HG03045 (cell line): ENCODE results near the gene FNBP1.
"Not testable (repeated sequence)": the region's sequence is repeated elsewhere in the genome, so short reads cannot be mapped to it uniquely, and the experiment has no call there.

Experiments used
- ATAC-seq: cut with Tn5 transposase; IDR thresholded peaks from one replicate; pipeline ENCODE4 v1.9.1; 2021; ENCODE audit warnings: mild to moderate bottlenecking, moderate library complexity; ENCODE audit not compliant: unreplicated experiment

Gene FNBP1

GRCh38 chr9:130023144-130023787 lies 19.7 kb downstream of the FNBP1 start:
- no peak for ATAC-seq

- no peak for ATAC-seq
Measured at GRCh38 chr9:130022566-130023143, 20.3 kb downstream of the FNBP1 start.

- not testable (repeated sequence) for ATAC-seq
Measured at GRCh38 chr9:130021842-130022241, 21.1 kb downstream of the FNBP1 start.

- no peak for ATAC-seq
Measured at GRCh38 chr9:130021123-130021522, 21.9 kb downstream of the FNBP1 start.

- ATAC-seq: no peak
Measured at GRCh38 chr9:130020618-130021017, 22.4 kb downstream of the FNBP1 start.

GRCh38 chr9:130018265-130018664 lies 24.7 kb downstream of the FNBP1 start:
- ATAC-seq: no peak

GRCh38 chr9:130017510-130017909 lies 25.5 kb downstream of the FNBP1 start:
- not testable (repeated sequence) for ATAC-seq

- no peak for ATAC-seq
Measured at GRCh38 chr9:130017076-130017475, 25.9 kb downstream of the FNBP1 start.

GRCh38 chr9:130015353-130016019 lies 27.5 kb downstream of the FNBP1 start:
- no peak for ATAC-seq

GRCh38 chr9:130013326-130013725 lies 29.7 kb downstream of the FNBP1 start:
- ATAC-seq: no peak

GRCh38 chr9:130010151-130010988 lies 32.6 kb downstream of the FNBP1 start:
- ATAC-seq: no peak

GRCh38 chr9:130009546-130009945 lies 33.4 kb downstream of the FNBP1 start:
- ATAC-seq: not testable (repeated sequence)

- no peak for ATAC-seq
Measured at GRCh38 chr9:130008538-130008937, 34.5 kb downstream of the FNBP1 start.

- ATAC-seq: not testable (repeated sequence)
Measured at GRCh38 chr9:130006952-130007351, 36.0 kb downstream of the FNBP1 start.

- no peak for ATAC-seq
Measured at GRCh38 chr9:130003943-130004552, 38.9 kb downstream of the FNBP1 start.

- no peak for ATAC-seq
Measured at GRCh38 chr9:130002320-130002719, 40.7 kb downstream of the FNBP1 start.

GRCh38 chr9:130001190-130001589 lies 41.8 kb downstream of the FNBP1 start:
- no peak for ATAC-seq

GRCh38 chr9:129999141-129999510 lies 43.9 kb downstream of the FNBP1 start:
- ATAC-seq: no peak

GRCh38 chr9:129998491-129999140 lies 44.4 kb downstream of the FNBP1 start:
- ATAC-seq: no peak

GRCh38 chr9:129997706-129998105 lies 45.3 kb downstream of the FNBP1 start:
- not testable (repeated sequence) for ATAC-seq
